Endothelial cell of umbilical vein (primary cell): ENCODE results near the gene NXPH4. TPM values are rescaled to one million over a fixed set of nuclear protein-coding genes. Genes with fewer than 3 reads are reported as not detected.

Experiments
- BruUV-seq: library from RNA; stranded (reverse); fragments of 400-500 nt; replicated peaks from 2 replicates; lab custom pipeline; 2021; lab: Mats Ljungman, UMichigan
- CTCF ChIA-PET: fragments of 300-600, 350-600 bp; sonication (Branson Sonifier 250); formaldehyde crosslinking; loops from one replicate; lab custom pipeline; 2021; ENCODE audit warnings: antibody characterized with exemption, inconsistent platforms; lab: Charles Lee
- POLR2A ChIA-PET: fragments of 300-600, 350-600 bp; sonication (Branson Sonifier 250); formaldehyde crosslinking; loops from one replicate; lab custom pipeline; 2021; ENCODE audit warnings: antibody characterized with exemption, inconsistent platforms; lab: Charles Lee
- DNase-seq: peaks from one replicate; pipeline ENCODE4 v3.0.0-alpha.2; 2011; ENCODE audit warnings: low read depth, low spot score
- FAIRE-seq: peaks from 2 replicates; lab custom pipeline; 2011; peaks lifted over from hg19 to GRCh38; lab: Jason Lieb, UNC
- H2AFZ ChIP-seq: 2 replicates; pipeline ENCODE4 v1.6.0; 2012; ENCODE audit warnings: low read depth, low read length, control low read depth, inconsistent platforms
- H3K27ac ChIP-seq: 2 replicates; pipeline ENCODE4 v1.5.1; 2011; ENCODE audit warnings: low read depth, mild to moderate bottlenecking, control low read depth, low read length, moderate library complexity; ENCODE audit not compliant: insufficient read depth
- H3K27me3 ChIP-seq, 2 experiments: 2 replicates each; pipeline versions ENCODE4 v1.6.0 to v1.6.1; 2011; ENCODE audit warnings: low read length in 2 of 2, mixed read lengths in 1 of 2; ENCODE audit not compliant: control insufficient read depth in 2 of 2, insufficient read depth in 2 of 2
- H3K36me3 ChIP-seq, 2 experiments: 2 replicates in 1 of 2; 3 replicates in 1 of 2; pipeline ENCODE4 v1.5.1; 2011; ENCODE audit warnings: low read length in 2 of 2, mild to moderate bottlenecking in 1 of 2, moderate library complexity in 1 of 2; ENCODE audit not compliant: control insufficient read depth in 2 of 2, insufficient read depth in 2 of 2; ENCODE audit errors: extremely low read depth in 1 of 2
- H3K4me1 ChIP-seq: 3 replicates; pipeline ENCODE4 v1.5.1; 2011; ENCODE audit warnings: mild to moderate bottlenecking, low read length; ENCODE audit not compliant: control insufficient read depth, insufficient read depth; ENCODE audit errors: extremely low read depth
- H3K4me2 ChIP-seq: 2 replicates; pipeline ENCODE4 v1.6.1; 2011; ENCODE audit warnings: low read length, control low read depth, mixed read lengths; ENCODE audit not compliant: insufficient read depth
- H3K4me3 ChIP-seq, 3 experiments: fragments of 200-600 bp in 1 of 3; sonication (generic), shearing (Covaris generic) in 1 of 3; replicated peaks in 1 of 3; 2 replicates each; pipeline ENCODE4 v1.5.1; 2011 to 2016; ENCODE audit warnings: control low read depth in 3 of 3, low read length in 3 of 3, mild to moderate bottlenecking in 2 of 3, inconsistent platforms in 1 of 3, low read depth in 1 of 3, moderate library complexity in 1 of 3; ENCODE audit not compliant: insufficient read depth in 1 of 3
- H3K79me2 ChIP-seq: 2 replicates; pipeline ENCODE4 v1.6.0; 2012; ENCODE audit warnings: low read length, inconsistent platforms; ENCODE audit not compliant: control insufficient read depth, insufficient read depth
- H3K9ac ChIP-seq: replicated peaks from 2 replicates; pipeline ENCODE3; 2011; ENCODE audit warnings: low read length, control low read depth; ENCODE audit not compliant: insufficient read depth; ENCODE audit errors: extremely low read depth
- H3K9me1 ChIP-seq: replicated peaks from 3 replicates; pipeline ENCODE4 v1.6.0; 2011; ENCODE audit warnings: mild to moderate bottlenecking, low read length; ENCODE audit not compliant: control insufficient read depth, insufficient read depth; ENCODE audit errors: extremely low read depth
- H3K9me3 ChIP-seq: replicated peaks from 2 replicates; pipeline ENCODE4 v1.5.1; 2012; ENCODE audit warnings: low read length, inconsistent platforms; ENCODE audit not compliant: control insufficient read depth, insufficient read depth
- H4K20me1 ChIP-seq: replicated peaks from 2 replicates; pipeline ENCODE3; 2011; ENCODE audit warnings: mild to moderate bottlenecking, low read length; ENCODE audit not compliant: control insufficient read depth, insufficient read depth; ENCODE audit errors: extremely low read depth
- CTCF ChIP-seq, 2 donors: IDR thresholded peaks; 1 replicate in 1 of 2; 2 replicates in 1 of 2; pipeline ENCODE4 v1.5.1; 2011; ENCODE audit warnings: low read length in 2 of 2, mild to moderate bottlenecking in 2 of 2, moderate library complexity in 2 of 2, control low read depth in 1 of 2, inconsistent platforms in 1 of 2, low read depth in 1 of 2; ENCODE audit not compliant: insufficient read depth in 1 of 2; ENCODE audit errors: extremely low read depth in 1 of 2
- GATA2 ChIP-seq: IDR thresholded peaks from 2 replicates; pipeline ENCODE4 v1.7.0; 2011; ENCODE audit warnings: low read depth, mild to moderate bottlenecking, moderate library complexity, mixed read lengths, low read length; ENCODE audit not compliant: insufficient read length, insufficient read depth
- MAX ChIP-seq: IDR thresholded peaks from 2 replicates; pipeline ENCODE4 v1.6.1; 2011; ENCODE audit not compliant: insufficient read depth, insufficient read length
- POLR2AphosphoS5 ChIP-seq: IDR thresholded peaks from 2 replicates; pipeline ENCODE4 v1.6.1; 2012; ENCODE audit warnings: low read depth, mild to moderate bottlenecking, control low read depth, low read length, moderate library complexity; ENCODE audit not compliant: insufficient read depth
- dilution Hi-C: fragments of 300-500 bp; cut with MboI; formaldehyde crosslinking; loops from one replicate; pipeline ENCODE4 v1.15.0; 2019; ENCODE audit warnings: low sequenced_read_pairs; ENCODE audit not compliant: extremely low pct_ligation_motif_present
- intact Hi-C: fragments of 100-400 bp; cut with micrococcal nuclease; formaldehyde crosslinking; loops from one replicate; pipeline ENCODE4 v1.10.0; 2022
- polyA plus RNA-seq, 4 experiments: library from polyadenylated mRNA; depleted of rRNA in 3 of 4; stranded (reverse) in 3 of 4; unstranded in 1 of 4; fragments of >200 nt; gene quantifications; 2 replicates each; pipeline versions ENCODE4 v1.2.1 to v1.2.3, GENCODE V29; 2011 to 2012; ENCODE audit warnings: missing spikeins in 1 of 4
- total RNA-seq: library from RNA; stranded (reverse); gene quantifications from 2 replicates; pipeline ENCODE4 v1.2.3, GENCODE V29; 2021

The NXPH4 gene
- total and polyA plus RNA-seq, 2 donors (not counting 3 experiments of a cell fraction or from before 2014, with no cell fraction given) = 0.07 TPM; not detected in 1

GRCh38 chr12:57247041-57247440 is 30.4 kb downstream of the NXPH4 start:
- Histone ChIP-seq H3K27me3 (peaks cover 7 to 16% of the 10 kb centered on the region in 2 experiments), H3K79me2 (no peaks in the 10 kb centered on the region), H2AFZ (no peak overlapping the region), H3K36me3 (no peaks in the 10 kb centered on the region), H3K9ac (no peak overlapping the region), H3K4me3 (no peak overlapping the region), H3K4me2 (no peak overlapping the region), H3K9me3 (no peaks in the 10 kb centered on the region), H3K9me1 (no peaks in the 10 kb centered on the region), H3K4me1 (peaks cover 3% of the 10 kb centered on the region), H3K27ac (no peak overlapping the region), H4K20me1 (no peaks in the 10 kb centered on the region)
- FAIRE-seq (no peak), DNase-seq (no peak)
- BruUV-seq = no TSS peak
- intact Hi-C loops (no loop called here), dilution Hi-C loops (no loop called here)
- ChIA-PET POLR2A (no interaction called here), CTCF (interaction anchor here (1.3 to 10.7 kb wide), 2 partner anchors 33 to 206 kb away, joined by 3 to 214 read pairs; no protein-coding TSS in a partner anchor)
- no peak for TF ChIP-seq MAX
- TF ChIP-seq POLR2AphosphoS5 = no peak
- no peak for TF ChIP-seq GATA2
- TF ChIP-seq CTCF (IDR thresholded peaks at IDR 0.05; ENCODE audit: extremely low read depth in 1 of 2, insufficient read depth in 1 of 2, low read depth in 1 of 2, low read length in 2 of 2) = no peak
